ENCODE data around the gene WWOX.

DNA sequence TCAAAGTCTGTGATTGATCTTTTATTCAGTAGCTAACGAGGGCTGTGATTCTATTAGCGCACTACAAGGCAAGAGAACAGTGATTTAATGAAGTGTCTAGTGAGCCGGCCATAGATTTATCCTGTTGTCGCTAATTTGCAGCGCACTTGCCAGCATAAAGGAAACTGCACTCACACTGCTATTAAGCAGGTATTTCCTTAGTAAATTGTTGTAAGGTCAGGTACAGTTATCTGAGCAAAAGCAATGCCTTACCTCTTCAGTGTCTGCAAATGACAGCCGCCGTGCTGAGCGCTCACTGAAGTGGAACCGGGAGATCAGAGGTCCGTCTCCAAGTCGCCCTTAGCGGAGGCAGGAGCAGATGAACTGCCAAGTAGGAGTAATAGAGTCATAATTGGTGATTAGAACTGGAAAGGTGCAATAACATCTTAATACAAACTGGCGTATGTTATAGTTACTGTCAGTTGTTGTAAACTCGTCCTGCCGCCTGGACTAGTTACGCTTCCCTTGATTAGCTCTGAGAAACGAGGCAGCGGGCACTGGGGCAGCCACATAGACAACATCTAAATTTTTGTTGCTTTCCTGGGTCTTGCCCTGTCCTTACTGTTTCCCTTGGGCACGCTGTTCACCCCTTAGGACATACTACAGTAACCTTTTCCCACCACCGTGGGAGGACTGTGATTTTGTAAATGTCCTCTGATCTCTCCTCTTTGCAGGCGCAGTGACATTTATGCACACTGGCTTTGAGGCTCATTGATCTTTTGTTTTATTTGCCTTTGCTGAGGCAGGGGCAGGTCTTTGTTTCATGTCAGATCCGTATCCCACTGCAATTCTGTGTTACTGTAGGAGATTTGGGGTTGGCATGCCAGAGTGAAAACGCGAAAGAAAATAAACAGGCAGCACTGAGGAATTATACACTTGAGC is 363.1 kb downstream of the WWOX start:
- no peak for TF ChIP-seq CTCF (IDR thresholded peaks at IDR 0.05 in 8 of 11, conservative IDR thresholded peaks at IDR 0.05 in 3 of 11)
- no peak for TF ChIP-seq POLR2A (IDR thresholded peaks at IDR 0.05)
- TF ChIP-seq POLR2AphosphoS5 (IDR thresholded peaks at IDR 0.05) = no peak
